ENCODE measurements around the gene TFPI. TPM values are rescaled to one million over a fixed set of nuclear protein-coding genes. Genes with fewer than 3 reads are reported as not detected.

Gene TFPI
- total and polyA plus RNA-seq, 8 donors, result 7.5 to 118 (median 16.8) TPM

DNA sequence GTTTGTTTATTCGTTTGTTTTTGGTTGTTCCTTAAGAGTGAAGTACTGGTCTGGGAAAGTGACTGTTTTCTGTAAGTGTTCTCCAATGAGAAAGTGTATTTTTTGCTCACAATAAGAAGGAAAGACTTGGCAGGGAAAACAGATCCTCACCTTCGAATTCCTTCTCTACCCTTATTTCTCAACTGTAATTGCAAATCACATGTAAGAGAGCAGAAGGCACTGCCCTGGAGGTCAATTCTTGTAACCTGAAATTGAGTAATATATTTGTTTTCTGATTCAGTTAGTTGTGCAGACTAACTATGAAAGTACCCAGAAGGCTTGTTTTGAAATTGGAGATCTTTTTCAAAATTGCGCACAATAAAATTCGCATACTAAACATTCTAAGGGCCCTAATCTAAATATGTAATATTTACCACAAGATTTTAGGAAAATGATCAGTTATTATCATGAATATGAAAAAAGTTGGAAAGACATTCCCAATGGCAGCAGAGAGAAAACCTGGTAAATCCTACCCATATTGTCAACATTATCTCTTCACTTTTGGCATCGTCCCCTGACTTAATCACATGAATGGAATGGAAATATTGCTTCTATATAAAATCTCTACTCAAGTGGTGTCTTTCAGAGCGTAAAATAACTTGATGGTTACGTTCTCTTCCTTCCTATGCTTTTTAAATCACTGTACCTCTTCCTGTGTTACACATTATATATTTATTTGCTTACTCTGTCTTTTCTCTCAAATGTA is 24.1 kb downstream of the TFPI start:
- Histone ChIP-seq H3K4me3 (no peak overlapping the region), H3K36me3 (no peaks in the 10 kb centered on the region), H3K4me1 (peaks cover 0 to 10% (median 5%) of the 10 kb centered on the region in 4 donors), H3K27me3 (no peaks in the 10 kb centered on the region), H3K27ac (no peak overlapping the region), H3K9me3 (peaks cover 0 to 2% (median 0%) of the 10 kb centered on the region in 4 donors)
- no peak for TF ChIP-seq POLR2AphosphoS5 (IDR thresholded peaks at IDR 0.05)
- TF ChIP-seq EP300 (IDR thresholded peaks at IDR 0.05), result no peak
- no peak for TF ChIP-seq CTCF (IDR thresholded peaks at IDR 0.05)
- no peak for TF ChIP-seq POLR2A (IDR thresholded peaks at IDR 0.05)
- no peak for DNase-seq
- intact Hi-C loops (cut with DNase I; ENCODE audit: low total_unique reads), result no loop called here
- WGBS, 5 donors, result 85 to 93% (median 88%) methylated on average over 7 of the region's 7 CpGs

DNA sequence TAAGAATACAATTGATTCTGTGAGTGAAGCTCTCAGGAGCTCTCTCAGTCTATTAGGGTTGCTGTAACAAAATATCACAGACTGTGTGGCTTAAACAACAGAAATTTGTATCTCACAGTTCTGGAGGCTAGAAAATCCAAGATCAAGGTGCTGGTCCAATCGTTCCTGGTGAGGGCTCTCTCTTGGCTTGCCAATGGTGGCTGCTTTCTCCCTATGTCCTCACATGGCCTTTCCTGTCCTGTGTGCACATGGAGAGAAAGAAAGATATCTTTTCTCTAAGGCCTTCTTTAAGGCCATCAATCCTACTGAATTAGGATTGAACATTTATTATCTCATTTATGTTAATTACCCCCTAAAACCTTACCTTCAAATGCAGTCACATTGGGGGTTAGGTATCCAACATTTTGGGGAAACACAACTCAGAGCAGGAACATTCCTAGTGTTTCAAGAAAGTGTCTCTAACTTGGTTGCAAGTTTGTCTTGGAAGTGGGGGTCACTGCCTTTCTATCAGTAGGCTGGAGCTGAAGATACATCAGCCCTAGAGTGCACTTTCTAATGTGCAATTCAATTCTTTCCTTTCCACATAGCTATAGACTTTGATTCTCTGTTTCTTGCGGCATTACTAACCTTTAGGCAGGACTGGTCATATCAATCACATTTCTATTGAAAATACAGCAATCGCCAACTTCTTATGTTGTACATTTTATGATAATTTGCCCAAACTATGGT is 24.8 kb downstream of the TFPI start:
- peaks cover 0 to 10% (median 5%) of the 10 kb centered on the region in 4 donors for H3K4me1 ChIP-seq
- no peak for TF ChIP-seq POLR2A (IDR thresholded peaks at IDR 0.05)
- no peak for TF ChIP-seq POLR2AphosphoS5 (IDR thresholded peaks at IDR 0.05)
- no peak for TF ChIP-seq CTCF (IDR thresholded peaks at IDR 0.05)
- no peak for TF ChIP-seq EP300 (IDR thresholded peaks at IDR 0.05)
- no peaks in the 10 kb centered on the region for H3K9me3 ChIP-seq
- no peak overlapping the region for H3K27ac ChIP-seq
- DNase-seq, result no peak
- intact Hi-C loops (cut with DNase I; ENCODE audit: low total_unique reads), result no loop called here
- H3K36me3 ChIP-seq, result no peaks in the 10 kb centered on the region
- 85 to 95% (median 89%) methylated on average over 3 of the region's 3 CpGs for WGBS, 5 donors
- H3K4me3 ChIP-seq, result no peak overlapping the region
- H3K27me3 ChIP-seq, result no peaks in the 10 kb centered on the region

GRCh38 chr2:187528042-187528441 is 26.2 kb downstream of the TFPI start:
- Histone ChIP-seq H3K27ac (no peak overlapping the region), H3K4me1 (peaks cover 0 to 10% (median 5%) of the 10 kb centered on the region in 4 donors), H3K4me3 (no peak overlapping the region), H3K27me3 (no peaks in the 10 kb centered on the region), H3K9me3 (no peaks in the 10 kb centered on the region), H3K36me3 (no peaks in the 10 kb centered on the region)
- WGBS, 5 donors, result 29 to 77% (median 42%) methylated on average over 1 of the region's 1 CpG
- no peak for TF ChIP-seq POLR2AphosphoS5 (IDR thresholded peaks at IDR 0.05)
- no peak for TF ChIP-seq POLR2A (IDR thresholded peaks at IDR 0.05)
- TF ChIP-seq CTCF (IDR thresholded peaks at IDR 0.05), result no peak
- TF ChIP-seq EP300 (IDR thresholded peaks at IDR 0.05), result no peak
- intact Hi-C loops (cut with DNase I; ENCODE audit: low total_unique reads), result no loop called here
- DNase-seq, result no peak

GRCh38 chr2:187527262-187527661 is 27.0 kb downstream of the TFPI start:
- no peak overlapping the region for H3K4me3 ChIP-seq
- no peaks in the 10 kb centered on the region for H3K9me3 ChIP-seq
- H3K4me1 ChIP-seq, result peaks cover 0 to 10% (median 5%) of the 10 kb centered on the region in 4 donors
- no peak overlapping the region for H3K27ac ChIP-seq
- H3K27me3 ChIP-seq, result no peaks in the 10 kb centered on the region
- DNase-seq, result peak in 1 of 2 donors; percentile 50
- 25 to 44% (median 27%) methylated on average over 4 of the region's 4 CpGs for WGBS, 5 donors
- intact Hi-C loops (cut with DNase I; ENCODE audit: low total_unique reads), result no loop called here
- TF ChIP-seq CTCF (IDR thresholded peaks at IDR 0.05) (no peak), POLR2A (IDR thresholded peaks at IDR 0.05) (no peak), POLR2AphosphoS5 (IDR thresholded peaks at IDR 0.05) (no peak), EP300 (IDR thresholded peaks at IDR 0.05) (no peak)
- H3K36me3 ChIP-seq, result peaks cover 0 to 2% (median 0%) of the 10 kb centered on the region in 4 donors
